Vagina (tissue), 2 donors: ENCODE data around the gene CYREN.

Experiments used
- CTCF ChIP-seq, 3 experiments: fragments of 450-650 bp in 2 of 3; fragments of 200-600 bp in 1 of 3; sonication (generic) in 1 of 3; IDR thresholded peaks; one replicate each; pipeline ENCODE4 v1.5.1; 2017 to 2019; ENCODE audit warnings: antibody characterized with exemption in 3 of 3, mild to moderate bottlenecking in 2 of 3, moderate library complexity in 2 of 3
- POLR2AphosphoS5 ChIP-seq, 2 donors: sonication (generic); formaldehyde crosslinking; IDR thresholded peaks; one replicate each; pipeline ENCODE4 v1.9.0; 2017; ENCODE audit warnings: antibody characterized with exemption in 2 of 2, mild to moderate bottlenecking in 2 of 2, low read depth in 1 of 2; ENCODE audit not compliant: insufficient read depth in 1 of 2

GRCh38 chr7:135208102-135208793 lies 37.7 kb upstream of the CYREN start:
- TF ChIP-seq POLR2AphosphoS5 (IDR thresholded peaks at IDR 0.05; ENCODE audit: insufficient read depth in 1 of 2, low read depth in 1 of 2), result no peak
- TF ChIP-seq CTCF (IDR thresholded peaks at IDR 0.05), result no peak
